ENCODE measurements around the gene RCE1. TPM values are rescaled to one million over a fixed set of nuclear protein-coding genes. Genes with fewer than 3 reads are reported as not detected.
"Not testable (repeated sequence)": the region's sequence is repeated elsewhere in the genome, so short reads cannot be mapped to it uniquely, and the experiment has no call there.

RCE1 gene
- total RNA-seq: 10 to 100 TPM; 54.3 to 56.9 TPM
- 26.4 TPM for polyA plus RNA-seq (ENCODE audit: insufficient read depth, low read depth, low replicate concordance)
- long read RNA-seq, donor 1, transcript RCE1-201 (8 exons, 1,485 nt): major isoform, 8 of 11 reads
- long read RNA-seq, donor 1, partial matches to known transcripts: 0 of 11 reads
- long read RNA-seq, donor 1, other reads (novel, unspliced or antisense): 0 of 11 reads
- long read RNA-seq, donor 2, transcript RCE1-201 (8 exons, 1,485 nt): major isoform, 8 of 12 reads
- long read RNA-seq, donor 2, partial matches to known transcripts: 0 of 12 reads
- long read RNA-seq, donor 2, other reads (novel, unspliced or antisense): 0 of 12 reads

GRCh38 chr11:66842896-66843775 lies at the start of gene RCE1:
Gene RCE1, plus strand, starts transcription at chr11:66843441. Its CDS starts 15 bp downstream, at chr11:66843456.
- Histone ChIP-seq H3K27ac (peak within 1 kb of the TSS; percentile 87 to 90), H3K27me3 (no peaks in the 10 kb centered on the region), H3K4me3 (peak within 1 kb of the TSS; percentile 72 to 96), H3K36me3 (ENCODE audit: low read depth, missing control alignments) (no peaks in the 10 kb centered on the region), H3K4me1 (peaks cover 29% of the 10 kb centered on the region), H3K9me3 (no peaks in the 10 kb centered on the region)
- intact Hi-C loops (cut with DNase I; ENCODE audit: low total_unique reads): no loop called here
- peak; percentile 93 for DNase-seq
- WGBS, 2 donors: 0% methylated on average over 2 to 58 of the region's 98 CpGs
- peak; percentile 23 for TF ChIP-seq POLR2A (IDR thresholded peaks at IDR 0.05)
- peak in 2 of 3 experiments; percentile 13 to 22 for TF ChIP-seq CTCF (IDR thresholded peaks at IDR 0.05)

- H3K4me3 ChIP-seq; H3K27ac ChIP-seq; H3K27me3 ChIP-seq; DNase-seq; intact Hi-C loops (cut with DNase I; ENCODE audit: low total_unique reads); H3K9me3 ChIP-seq; H3K36me3 ChIP-seq (ENCODE audit: low read depth, missing control alignments); H3K4me1 ChIP-seq: not testable (repeated sequence)
Observed at GRCh38 chr11:66799815-66800214, 43.4 kb upstream of the RCE1 start.

- no peaks in the 10 kb centered on the region for H3K36me3 ChIP-seq (ENCODE audit: low read depth, missing control alignments)
- no peaks in the 10 kb centered on the region for H3K4me1 ChIP-seq
- no peaks in the 10 kb centered on the region for H3K27me3 ChIP-seq
- H3K9me3 ChIP-seq: no peaks in the 10 kb centered on the region
- H3K4me3 ChIP-seq: no peak overlapping the region
- TF ChIP-seq CTCF (IDR thresholded peaks at IDR 0.05): no peak
- TF ChIP-seq POLR2A (IDR thresholded peaks at IDR 0.05): no peak
- no peak for DNase-seq
- 90 to 92% methylated on average over 5 of the region's 5 CpGs for WGBS, 2 donors
- H3K27ac ChIP-seq: no peak overlapping the region
- intact Hi-C loops (cut with DNase I; ENCODE audit: low total_unique reads): no loop called here
Observed at GRCh38 chr11:66800720-66801428, 42.4 kb upstream of the RCE1 start.

- 91 to 93% methylated on average over 3 of the region's 3 CpGs for WGBS, 2 donors
- TF ChIP-seq POLR2A (IDR thresholded peaks at IDR 0.05) (no peak), CTCF (IDR thresholded peaks at IDR 0.05) (no peak)
Observed at GRCh38 chr11:66809592-66809991, 33.6 kb upstream of the RCE1 start.

More at GRCh38 chr11:66809592-66809991, 33.6 kb upstream of the RCE1 start:
- no peak overlapping the region for H3K4me3 ChIP-seq
- no peak for DNase-seq
- no peaks in the 10 kb centered on the region for H3K4me1 ChIP-seq
- H3K9me3 ChIP-seq: no peaks in the 10 kb centered on the region
- H3K27ac ChIP-seq: no peak overlapping the region
- intact Hi-C loops (cut with DNase I; ENCODE audit: low total_unique reads): no loop called here
- H3K27me3 ChIP-seq: no peaks in the 10 kb centered on the region
- H3K36me3 ChIP-seq (ENCODE audit: low read depth, missing control alignments): no peaks in the 10 kb centered on the region

Measured in testis (tissue), 5 donors.